ENCODE measurements around the gene SORL1.

- no peak for TF ChIP-seq CTCF (IDR thresholded peaks at IDR 0.05)
- no peak for TF ChIP-seq EZH2phosphoT487 (IDR thresholded peaks at IDR 0.05)
- no peak for TF ChIP-seq EZH2 (IDR thresholded peaks at IDR 0.05)
These were observed 6.4 kb downstream of the SORL1 start for GRCh38 chr11:121458551-121458950.
